Measurements from ENCODE around the gene RNF151.

The RNF151 gene

GRCh38 chr16:1977875-1978268, 11.2 kb downstream of the RNF151 start:
- DNase-seq: no peak

- DNase-seq: no peak
Observed at GRCh38 chr16:1978476-1979120, 11.9 kb downstream of the RNF151 start.

- no peak for DNase-seq
Observed at GRCh38 chr16:1979271-1980029, 12.8 kb downstream of the RNF151 start.

GRCh38 chr16:1980030-1980769, 13.5 kb downstream of the RNF151 start:
- DNase-seq: no peak

GRCh38 chr16:1980770-1981087, 14.1 kb downstream of the RNF151 start:
- DNase-seq: no peak

- no peak for DNase-seq
Observed at GRCh38 chr16:1981398-1981836, 14.8 kb downstream of the RNF151 start, which contains the start of gene NOXO1. Gene NOXO1 (minus strand): TSS chr16:1981469. CDS start chr16:1981179, 290 bp downstream.

- DNase-seq: no peak
Observed at GRCh38 chr16:1982013-1982433, 15.4 kb downstream of the RNF151 start.

GRCh38 chr16:1982991-1983543, 16.4 kb downstream of the RNF151 start:
- no peak for DNase-seq

GRCh38 chr16:1983544-1984346, 17.1 kb downstream of the RNF151 start, which contains the start of gene GFER:
Gene GFER (plus strand): TSS chr16:1984193. CDS start chr16:1984219, 26 bp downstream.
- DNase-seq: peak; percentile 94

- no peak for DNase-seq
Observed at GRCh38 chr16:1984347-1985225, 17.9 kb downstream of the RNF151 start.

GRCh38 chr16:1985466-1986150, 19.0 kb downstream of the RNF151 start:
- DNase-seq: no peak

- no peak for DNase-seq
Observed at GRCh38 chr16:1987198-1987597, 20.5 kb downstream of the RNF151 start.

GRCh38 chr16:1989209-1990100, 22.8 kb downstream of the RNF151 start, which contains the start of gene SYNGR3:
Gene SYNGR3 (plus strand): TSS chr16:1989970. CDS start chr16:1990103, 133 bp downstream.
- DNase-seq: no peak

GRCh38 chr16:1990101-1990350, 23.4 kb downstream of the RNF151 start:
- DNase-seq: no peak

GRCh38 chr16:1990351-1991134, 23.9 kb downstream of the RNF151 start:
- no peak for DNase-seq

- DNase-seq: no peak
Observed at GRCh38 chr16:1991135-1991551, 24.5 kb downstream of the RNF151 start.

GRCh38 chr16:1991588-1991947, 24.9 kb downstream of the RNF151 start:
- DNase-seq: no peak

GRCh38 chr16:1991948-1992703, 25.5 kb downstream of the RNF151 start:
- DNase-seq: peak; percentile 94

Data from fibroblast of skin of scalp (primary cell).